GM18907 (cell line): ENCODE measurements around the gene MATN1.
"Not testable (repeated sequence)": the region's sequence is repeated elsewhere in the genome, so short reads cannot be mapped to it uniquely, and the experiment has no call there.

Experiments used
- ATAC-seq: cut with Tn5 transposase; IDR thresholded peaks from one replicate; pipeline ENCODE4 v1.9.1; 2021; ENCODE audit warnings: mild to moderate bottlenecking, moderate library complexity; ENCODE audit not compliant: unreplicated experiment

Gene MATN1

GRCh38 chr1:30723331-30723755 is at the start of gene MATN1:
Gene MATN1 (minus strand): TSS chr1:30723585. CDS start chr1:30723551, 34 bp downstream.
- no peak for ATAC-seq

GRCh38 chr1:30771005-30771404 is 47.6 kb upstream of the MATN1 start:
- ATAC-seq = no peak

- ATAC-seq = no peak
Measured at GRCh38 chr1:30770150-30770549, 46.8 kb upstream of the MATN1 start.

GRCh38 chr1:30768830-30769718 is 45.7 kb upstream of the MATN1 start:
- no peak for ATAC-seq

GRCh38 chr1:30768159-30768829 is 44.9 kb upstream of the MATN1 start:
- ATAC-seq = no peak

GRCh38 chr1:30766948-30767347 is 43.6 kb upstream of the MATN1 start:
- ATAC-seq = not testable (repeated sequence)

- no peak for ATAC-seq
Measured at GRCh38 chr1:30765556-30766434, 42.4 kb upstream of the MATN1 start.

GRCh38 chr1:30764939-30765555 is 41.7 kb upstream of the MATN1 start:
- no peak for ATAC-seq

- no peak for ATAC-seq
Measured at GRCh38 chr1:30764396-30764795, 41.0 kb upstream of the MATN1 start.

- no peak for ATAC-seq
Measured at GRCh38 chr1:30763651-30764248, 40.4 kb upstream of the MATN1 start.

GRCh38 chr1:30762930-30763650 is 39.7 kb upstream of the MATN1 start:
- no peak for ATAC-seq

GRCh38 chr1:30762152-30762929 is 39.0 kb upstream of the MATN1 start:
- no peak for ATAC-seq

GRCh38 chr1:30761381-30762151 is 38.2 kb upstream of the MATN1 start:
- no peak for ATAC-seq

GRCh38 chr1:30760596-30761324 is 37.4 kb upstream of the MATN1 start:
- ATAC-seq = no peak

- no peak for ATAC-seq
Measured at GRCh38 chr1:30759718-30760281, 36.4 kb upstream of the MATN1 start.

GRCh38 chr1:30758785-30759380 is 35.5 kb upstream of the MATN1 start:
- no peak for ATAC-seq
